ENCODE results near the gene EEPD1.

DNA sequence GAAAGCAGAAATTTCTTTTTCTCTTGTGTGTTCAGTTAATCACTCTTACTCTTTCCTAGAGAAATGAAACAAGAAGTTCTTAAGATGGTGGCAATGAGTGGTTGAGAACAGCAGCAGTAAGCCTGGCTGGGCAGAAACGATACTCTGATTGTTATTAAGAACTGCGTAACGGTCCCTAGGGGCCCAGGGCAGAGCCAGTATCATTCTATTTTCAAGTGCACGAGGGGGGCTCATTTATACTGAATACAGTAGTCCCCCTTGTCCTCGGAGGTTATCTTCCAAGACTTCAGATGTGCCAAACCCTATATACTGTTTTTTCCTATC, 64.9 kb downstream of the EEPD1 start:
- TF ChIP-seq EZH2 (IDR thresholded peaks at IDR 0.05; ENCODE audit: borderline replicate concordance, low read depth, low read length, severe bottlenecking) (no peak), CTCF (IDR thresholded peaks at IDR 0.05; ENCODE audit: borderline replicate concordance, extremely low read depth, low read length, poor library complexity, severe bottlenecking) (no peak)

All from DND-41 (cell line).